ENCODE measurements around the gene UBE2QL1.

GRCh38 chr5:6431214-6432195 lies 17.2 kb upstream of the UBE2QL1 start:
- TF ChIP-seq CTCF (conservative IDR thresholded peaks at IDR 0.05 in 1 of 2, IDR thresholded peaks at IDR 0.05 in 1 of 2; ENCODE audit: extremely low read depth in 1 of 2, insufficient read depth in 1 of 2, low read depth in 1 of 2, low read length in 2 of 2) (no peak), EZH2 (IDR thresholded peaks at IDR 0.05; ENCODE audit: borderline replicate concordance, low read length) (no peak)

Measured in mammary epithelial cell (primary cell).